ENCODE data around the gene TNFAIP3.

DNA sequence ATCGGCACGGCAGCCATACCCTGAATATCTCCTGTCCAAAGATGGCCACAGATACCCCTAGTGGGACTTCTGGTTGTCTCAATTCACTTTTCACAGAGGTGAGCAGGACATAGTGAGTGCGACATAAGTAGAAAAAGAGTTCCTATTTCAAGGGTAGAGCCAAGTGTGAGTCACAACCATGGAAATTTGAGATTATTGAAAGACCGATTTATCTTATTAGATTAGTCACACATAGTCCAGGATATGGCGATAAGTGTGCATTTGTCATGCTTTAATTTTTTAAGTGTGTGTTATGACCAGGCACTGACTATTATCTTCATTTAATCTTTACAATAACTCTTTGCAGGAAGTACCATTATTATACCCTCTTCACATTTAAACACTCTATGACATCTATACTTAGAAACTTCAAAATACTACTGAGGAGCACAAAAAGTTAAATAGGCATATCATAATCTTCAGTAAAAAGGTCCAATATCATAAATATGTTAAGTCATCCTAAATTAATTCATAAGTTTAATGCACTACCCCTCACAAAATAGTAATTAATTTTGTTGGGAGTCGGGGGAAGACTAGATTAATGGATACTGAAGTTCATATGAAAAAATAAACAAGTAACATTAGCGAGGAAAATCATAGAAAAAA, 13.4 kb upstream of the TNFAIP3 start:
- TF ChIP-seq, protein P1, sequence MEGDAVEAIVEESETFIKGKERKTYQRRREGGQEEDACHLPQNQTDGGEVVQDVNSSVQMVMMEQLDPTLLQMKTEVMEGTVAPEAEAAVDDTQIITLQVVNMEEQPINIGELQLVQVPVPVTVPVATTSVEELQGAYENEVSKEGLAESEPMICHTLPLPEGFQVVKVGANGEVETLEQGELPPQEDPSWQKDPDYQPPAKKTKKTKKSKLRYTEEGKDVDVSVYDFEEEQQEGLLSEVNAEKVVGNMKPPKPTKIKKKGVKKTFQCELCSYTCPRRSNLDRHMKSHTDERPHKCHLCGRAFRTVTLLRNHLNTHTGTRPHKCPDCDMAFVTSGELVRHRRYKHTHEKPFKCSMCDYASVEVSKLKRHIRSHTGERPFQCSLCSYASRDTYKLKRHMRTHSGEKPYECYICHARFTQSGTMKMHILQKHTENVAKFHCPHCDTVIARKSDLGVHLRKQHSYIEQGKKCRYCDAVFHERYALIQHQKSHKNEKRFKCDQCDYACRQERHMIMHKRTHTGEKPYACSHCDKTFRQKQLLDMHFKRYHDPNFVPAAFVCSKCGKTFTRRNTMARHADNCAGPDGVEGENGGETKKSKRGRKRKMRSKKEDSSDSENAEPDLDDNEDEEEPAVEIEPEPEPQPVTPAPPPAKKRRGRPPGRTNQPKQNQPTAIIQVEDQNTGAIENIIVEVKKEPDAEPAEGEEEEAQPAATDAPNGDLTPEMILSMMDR (IDR thresholded peaks at IDR 0.05): no peak
- TF ChIP-seq POLR2A (IDR thresholded peaks at IDR 0.05): no peak

Measured in lower leg skin (tissue), 3 donors.